Fibroblast of lung (primary cell): ENCODE results near the gene MLLT11. TPM values are rescaled to one million over a fixed set of nuclear protein-coding genes. Genes with fewer than 3 reads are reported as not detected.

Source experiments
- DNase-seq, 2 donors: peaks; one replicate each; pipeline versions ENCODE4 v3.0.0 to v3.0.0-alpha.2; 2010; ENCODE audit warnings: low read depth in 2 of 2
- H2AFZ ChIP-seq: 2 replicates; pipeline ENCODE4 v1.5.1; 2012; ENCODE audit warnings: low read length, control low read depth, inconsistent platforms
- H3K27ac ChIP-seq: 2 replicates; pipeline ENCODE4 v1.5.1; 2011; ENCODE audit warnings: low read length, control low read depth; ENCODE audit not compliant: insufficient read depth
- H3K27me3 ChIP-seq: 2 replicates; pipeline ENCODE4 v1.5.1; 2011; ENCODE audit warnings: mild to moderate bottlenecking, low read length; ENCODE audit not compliant: control insufficient read depth, insufficient read depth
- H3K36me3 ChIP-seq: 2 replicates; pipeline ENCODE4 v1.5.1; 2011; ENCODE audit warnings: low read length; ENCODE audit not compliant: control insufficient read depth, insufficient read depth
- H3K4me1 ChIP-seq: 2 replicates; pipeline ENCODE4 v1.5.1; 2011; ENCODE audit warnings: low read length; ENCODE audit not compliant: control insufficient read depth, insufficient read depth; ENCODE audit errors: extremely low read depth
- H3K4me2 ChIP-seq: 2 replicates; pipeline ENCODE4 v1.5.1; 2011; ENCODE audit warnings: low read length, control low read depth; ENCODE audit not compliant: insufficient read depth; ENCODE audit errors: extremely low read depth
- H3K4me3 ChIP-seq, 4 experiments: fragments of 200-600 bp in 1 of 4; sonication (generic) in 1 of 4; replicated peaks in 1 of 4; 2 replicates each; pipeline ENCODE4 v1.5.1; 2011 to 2016; ENCODE audit warnings: low read length in 4 of 4, low read depth in 3 of 4, mild to moderate bottlenecking in 3 of 4, control low read depth in 2 of 4, inconsistent platforms in 1 of 4, mixed read lengths in 1 of 4; ENCODE audit not compliant: insufficient read depth in 1 of 4; ENCODE audit errors: control extremely low read depth in 1 of 4
- H3K79me2 ChIP-seq: 2 replicates; pipeline ENCODE4 v1.5.1; 2012; ENCODE audit warnings: mild to moderate bottlenecking, low read length, inconsistent platforms; ENCODE audit not compliant: control insufficient read depth, insufficient read depth
- H3K9ac ChIP-seq: 2 replicates; pipeline ENCODE4 v1.5.1; 2011; ENCODE audit warnings: mild to moderate bottlenecking, low read length, control low read depth; ENCODE audit not compliant: insufficient read depth
- H3K9me3 ChIP-seq: 2 replicates; pipeline ENCODE4 v1.5.1; 2012; ENCODE audit warnings: low read depth, low read length; ENCODE audit not compliant: control insufficient read depth, insufficient read depth
- H4K20me1 ChIP-seq: 2 replicates; pipeline ENCODE4 v1.5.1; 2011; ENCODE audit warnings: low read length; ENCODE audit not compliant: control insufficient read depth, insufficient read depth; ENCODE audit errors: extremely low read depth
- EZH2 ChIP-seq: IDR thresholded peaks from 2 replicates; pipeline ENCODE4 v1.5.1; 2012; ENCODE audit warnings: low read length, control low read depth, mild to moderate bottlenecking; ENCODE audit errors: missing control alignments
- polyA plus RNA-seq, 2 donors: library from polyadenylated mRNA; depleted of rRNA in 1 of 2; stranded (reverse) in 1 of 2; unstranded in 1 of 2; fragments of >200 nt; gene quantifications; 2 replicates each; pipeline ENCODE4 v1.2.1, GENCODE V29; 2011 to 2012; ENCODE audit warnings: missing spikeins in 1 of 2
- total RNA-seq: library from RNA; depleted of rRNA; stranded (reverse); fragments of >200 nt; gene quantifications from 2 replicates; pipeline ENCODE4 v1.2.1, GENCODE V29; 2014
- TF ChIP-seq, protein P1 (sequence below), 2 donors: IDR thresholded peaks in 1 of 2; conservative IDR thresholded peaks in 1 of 2; 1 replicate in 1 of 2; 2 replicates in 1 of 2; pipeline ENCODE4 v1.5.1; 2011 to 2012; ENCODE audit warnings: low read length in 2 of 2, control low read depth in 1 of 2, inconsistent platforms in 1 of 2, low read depth in 1 of 2, mild to moderate bottlenecking in 1 of 2

Gene MLLT11
- total and polyA plus RNA-seq, 2 donors (not counting 1 experiment from before 2014, with no cell fraction given) = 2.8 to 7.2 TPM

DNA sequence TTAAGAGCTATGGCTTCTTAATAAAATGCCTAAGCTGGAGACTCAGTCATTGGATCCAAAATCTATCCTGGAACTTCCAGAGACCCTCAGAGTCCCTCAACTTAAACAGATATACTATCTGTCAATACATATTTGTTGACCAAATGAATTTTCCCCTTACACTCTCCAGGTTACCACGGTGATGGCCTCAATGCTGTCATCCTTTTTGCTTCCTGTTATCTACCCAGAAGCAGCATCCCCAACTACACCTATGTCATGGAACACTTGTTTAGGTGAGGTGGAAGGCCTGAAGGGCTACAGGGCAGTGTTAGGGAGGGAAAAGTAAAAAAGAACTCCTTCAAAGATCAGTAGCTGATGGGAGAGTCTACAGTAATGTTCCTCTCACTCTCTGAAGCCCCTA is 17.0 kb upstream of the MLLT11 start:
- Histone ChIP-seq H3K9ac (no peak overlapping the region), H3K79me2 (peaks cover under 1% of the 10 kb centered on the region), H2AFZ (no peak overlapping the region), H3K9me3 (no peaks in the 10 kb centered on the region), H3K27ac (no peak overlapping the region), H3K4me2 (no peak overlapping the region), H3K27me3 (no peaks in the 10 kb centered on the region), H3K4me1 (peaks cover under 1% of the 10 kb centered on the region), H4K20me1 (no peaks in the 10 kb centered on the region), H3K4me3 (no peak overlapping the region), H3K36me3 (no peaks in the 10 kb centered on the region)
- TF ChIP-seq, protein P1, sequence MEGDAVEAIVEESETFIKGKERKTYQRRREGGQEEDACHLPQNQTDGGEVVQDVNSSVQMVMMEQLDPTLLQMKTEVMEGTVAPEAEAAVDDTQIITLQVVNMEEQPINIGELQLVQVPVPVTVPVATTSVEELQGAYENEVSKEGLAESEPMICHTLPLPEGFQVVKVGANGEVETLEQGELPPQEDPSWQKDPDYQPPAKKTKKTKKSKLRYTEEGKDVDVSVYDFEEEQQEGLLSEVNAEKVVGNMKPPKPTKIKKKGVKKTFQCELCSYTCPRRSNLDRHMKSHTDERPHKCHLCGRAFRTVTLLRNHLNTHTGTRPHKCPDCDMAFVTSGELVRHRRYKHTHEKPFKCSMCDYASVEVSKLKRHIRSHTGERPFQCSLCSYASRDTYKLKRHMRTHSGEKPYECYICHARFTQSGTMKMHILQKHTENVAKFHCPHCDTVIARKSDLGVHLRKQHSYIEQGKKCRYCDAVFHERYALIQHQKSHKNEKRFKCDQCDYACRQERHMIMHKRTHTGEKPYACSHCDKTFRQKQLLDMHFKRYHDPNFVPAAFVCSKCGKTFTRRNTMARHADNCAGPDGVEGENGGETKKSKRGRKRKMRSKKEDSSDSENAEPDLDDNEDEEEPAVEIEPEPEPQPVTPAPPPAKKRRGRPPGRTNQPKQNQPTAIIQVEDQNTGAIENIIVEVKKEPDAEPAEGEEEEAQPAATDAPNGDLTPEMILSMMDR (conservative IDR thresholded peaks at IDR 0.05 in 1 of 2, IDR thresholded peaks at IDR 0.05 in 1 of 2; ENCODE audit: low read depth in 1 of 2, low read length in 2 of 2) = no peak
- DNase-seq = no peak

DNA sequence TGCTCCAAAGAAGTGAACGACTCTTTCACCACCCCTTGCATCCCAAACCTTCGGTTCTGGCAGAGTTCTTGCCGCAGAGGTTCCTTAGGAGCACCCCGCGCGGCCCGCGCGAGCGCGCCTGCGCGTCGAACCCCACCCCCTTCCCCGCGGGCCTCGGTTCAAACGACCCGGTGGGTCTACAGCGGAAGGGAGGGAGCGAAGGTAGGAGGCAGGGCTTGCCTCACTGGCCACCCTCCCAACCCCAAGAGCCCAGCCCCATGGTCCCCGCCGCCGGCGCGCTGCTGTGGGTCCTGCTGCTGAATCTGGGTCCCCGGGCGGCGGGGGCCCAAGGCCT is 12.6 kb upstream of the MLLT11 start, which contains the start of gene C1orf56:
Gene C1orf56 (plus strand): TSS at position 161 of the 334 bp plus-strand sequence. CDS start 97 bp downstream, at position 258.
- Histone ChIP-seq H3K9ac (peak within 1 kb of the TSS; percentile 78), H3K36me3 (peaks cover 3% of the 10 kb centered on the region), H3K79me2 (peaks cover 4% of the 10 kb centered on the region), H3K27me3 (no peaks in the 10 kb centered on the region), H4K20me1 (no peaks in the 10 kb centered on the region), H3K9me3 (no peaks in the 10 kb centered on the region), H3K27ac (peak within 1 kb of the TSS; percentile 75), H3K4me1 (peaks cover 2% of the 10 kb centered on the region), H3K4me3 (peak within 1 kb of the TSS; percentile 53 to 81 (median 72)), H2AFZ (peak within 1 kb of the TSS; percentile 75), H3K4me2 (peak within 1 kb of the TSS; percentile 98)
- DNase-seq = peak; percentile 66 to 73
- TF ChIP-seq, protein P1 (conservative IDR thresholded peaks at IDR 0.05 in 1 of 2, IDR thresholded peaks at IDR 0.05 in 1 of 2; ENCODE audit: low read depth in 1 of 2, low read length in 2 of 2) = no peak
- no peak for TF ChIP-seq EZH2

DNA sequence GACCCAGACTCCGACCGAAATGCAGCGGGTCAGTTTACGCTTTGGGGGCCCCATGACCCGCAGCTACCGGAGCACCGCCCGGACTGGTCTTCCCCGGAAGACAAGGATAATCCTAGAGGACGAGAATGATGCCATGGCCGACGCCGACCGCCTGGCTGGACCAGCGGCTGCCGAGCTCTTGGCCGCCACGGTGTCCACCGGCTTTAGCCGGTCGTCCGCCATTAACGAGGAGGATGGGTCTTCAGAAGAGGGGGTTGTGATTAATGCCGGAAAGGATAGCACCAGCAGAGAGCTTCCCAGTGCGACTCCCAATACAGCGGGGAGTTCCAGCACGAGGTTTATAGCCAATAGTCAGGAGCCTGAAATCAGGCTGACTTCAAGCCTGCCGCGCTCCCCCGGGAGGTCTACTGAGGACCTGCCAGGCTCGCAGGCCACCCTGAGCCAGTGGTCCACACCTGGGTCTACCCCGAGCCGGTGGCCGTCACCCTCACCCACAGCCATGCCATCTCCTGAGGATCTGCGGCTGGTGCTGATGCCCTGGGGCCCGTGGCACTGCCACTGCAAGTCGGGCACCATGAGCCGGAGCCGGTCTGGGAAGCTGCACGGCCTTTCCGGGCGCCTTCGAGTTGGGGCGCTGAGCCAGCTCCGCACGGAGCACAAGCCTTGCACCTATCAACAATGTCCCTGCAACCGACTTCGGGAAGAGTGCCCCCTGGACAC is 12.1 kb upstream of the MLLT11 start:
- no peaks in the 10 kb centered on the region for H4K20me1 ChIP-seq
- H3K9ac ChIP-seq = peak overlapping the region; percentile 78
- H3K27ac ChIP-seq = peak overlapping the region; percentile 75
- H3K27me3 ChIP-seq = no peaks in the 10 kb centered on the region
- peak overlapping the region; percentile 98 for H3K4me2 ChIP-seq
- peaks cover 4% of the 10 kb centered on the region for H3K79me2 ChIP-seq
- peaks cover 3% of the 10 kb centered on the region for H3K36me3 ChIP-seq
- peaks cover 2% of the 10 kb centered on the region for H3K4me1 ChIP-seq
- H2AFZ ChIP-seq = peak overlapping the region; percentile 75
- no peaks in the 10 kb centered on the region for H3K9me3 ChIP-seq
- H3K4me3 ChIP-seq = peak overlapping the region; percentile 53 to 81 (median 72)
- TF ChIP-seq, protein P1 (conservative IDR thresholded peaks at IDR 0.05 in 1 of 2, IDR thresholded peaks at IDR 0.05 in 1 of 2; ENCODE audit: low read depth in 1 of 2, low read length in 2 of 2) = peak; percentile 36 to 52
- no peak for TF ChIP-seq EZH2
- peak; percentile 67 to 72 for DNase-seq
